Stimulated activated naive CD8-positive, alpha-beta T cell treated with anti-CD3 and anti-CD28 coated beads, Interleukin-15, Interleukin-2, amounts not matched to agents 100 ng/mL and 50 ng/mL, for 24 hours (primary cell): ENCODE data around the gene SEC24B.
"Not testable (repeated sequence)": the region's sequence is repeated elsewhere in the genome, so short reads cannot be mapped to it uniquely, and the experiment has no call there.

Experiments
- H3K27ac Mint-ChIP-seq: one replicate; pipeline ENCODE4 v1.8.0; 2021; ENCODE audit warnings: mild to moderate bottlenecking, mixed read lengths
- H3K27me3 Mint-ChIP-seq: one replicate; pipeline ENCODE4 v1.8.0; 2021; ENCODE audit warnings: mixed read lengths
- H3K36me3 Mint-ChIP-seq: one replicate; pipeline ENCODE4 v1.8.0; 2021; ENCODE audit warnings: low read depth, mixed read lengths
- H3K4me1 Mint-ChIP-seq: one replicate; pipeline ENCODE4 v1.8.0; 2021; ENCODE audit warnings: low read depth, mixed read lengths
- H3K4me3 Mint-ChIP-seq: one replicate; pipeline ENCODE4 v1.8.0; 2021; ENCODE audit warnings: mild to moderate bottlenecking, mixed read lengths
- H3K9me3 Mint-ChIP-seq: one replicate; pipeline ENCODE4 v1.8.0; 2021; ENCODE audit warnings: mixed read lengths

SEC24B gene

DNA sequence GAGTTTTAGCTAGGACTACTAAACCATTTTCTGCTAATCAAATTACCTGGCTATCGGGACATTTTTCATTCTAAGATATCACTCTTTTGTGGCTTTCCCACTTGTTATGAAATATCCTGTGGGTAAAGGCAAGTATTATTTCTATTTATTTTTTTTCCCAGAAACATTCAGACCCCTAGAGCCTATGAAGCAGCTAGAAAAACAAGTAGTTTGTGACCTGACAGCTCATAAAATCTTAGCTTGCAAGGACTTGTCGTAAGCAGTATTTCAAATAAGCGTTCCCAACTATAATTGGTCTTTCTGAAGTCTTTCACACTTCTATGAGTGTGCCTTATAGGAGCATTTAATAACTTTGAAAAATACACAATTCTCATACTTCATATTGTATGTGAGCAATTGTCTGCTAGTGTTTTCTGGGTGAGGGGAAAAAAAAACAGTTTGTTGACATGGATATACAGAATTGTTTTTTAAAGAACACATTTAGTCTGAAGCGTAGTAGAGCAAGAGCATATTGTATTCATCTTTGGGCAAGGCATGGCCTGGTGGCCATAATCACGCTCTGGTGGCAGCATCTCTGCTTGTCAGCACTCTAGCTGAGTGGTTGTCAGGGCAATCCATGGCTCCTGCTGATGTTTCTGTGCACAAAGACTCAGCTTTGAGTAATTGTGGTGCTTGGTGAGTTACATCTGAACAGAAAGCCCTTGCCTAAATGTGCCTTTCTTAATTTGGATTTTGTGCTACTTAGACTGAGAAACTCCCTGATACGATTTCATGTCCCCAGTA, 129.0 kb downstream of the SEC24B start:
- Mint-ChIP-seq H3K4me1 (peaks cover 67% of the 10 kb centered on the region), H3K27ac (peak overlapping the region; percentile 9), H3K36me3 (peaks cover 30% of the 10 kb centered on the region), H3K9me3 (no peaks in the 10 kb centered on the region), H3K27me3 (no peaks in the 10 kb centered on the region), H3K4me3 (peak overlapping the region; percentile 96)

DNA sequence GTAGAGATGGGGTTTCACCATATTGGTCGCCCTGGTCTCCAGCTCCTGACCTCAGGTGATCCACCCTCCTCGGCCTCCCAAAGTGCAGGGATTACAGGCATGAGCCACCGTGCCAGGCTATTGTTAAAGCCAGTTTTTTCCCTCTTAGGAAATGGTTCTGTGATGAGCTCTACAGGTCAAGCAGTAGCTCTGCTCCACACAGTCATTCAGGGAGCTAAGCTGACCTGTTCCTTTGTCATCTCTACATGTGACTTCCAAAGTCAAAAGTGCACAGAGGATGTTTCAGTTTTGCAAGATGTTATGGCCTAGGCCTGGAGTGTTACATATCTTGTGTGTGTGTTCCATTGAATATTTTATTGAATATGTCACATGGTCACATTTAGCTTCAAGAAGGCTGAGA, 137.9 kb downstream of the SEC24B start:
- H3K9me3 Mint-ChIP-seq = peaks cover 4% of the 10 kb centered on the region
- no peaks in the 10 kb centered on the region for H3K27me3 Mint-ChIP-seq
- H3K27ac Mint-ChIP-seq = no peak overlapping the region
- H3K36me3 Mint-ChIP-seq = peaks cover 40% of the 10 kb centered on the region
- peaks cover 70% of the 10 kb centered on the region for H3K4me1 Mint-ChIP-seq
- H3K4me3 Mint-ChIP-seq = no peak overlapping the region

DNA sequence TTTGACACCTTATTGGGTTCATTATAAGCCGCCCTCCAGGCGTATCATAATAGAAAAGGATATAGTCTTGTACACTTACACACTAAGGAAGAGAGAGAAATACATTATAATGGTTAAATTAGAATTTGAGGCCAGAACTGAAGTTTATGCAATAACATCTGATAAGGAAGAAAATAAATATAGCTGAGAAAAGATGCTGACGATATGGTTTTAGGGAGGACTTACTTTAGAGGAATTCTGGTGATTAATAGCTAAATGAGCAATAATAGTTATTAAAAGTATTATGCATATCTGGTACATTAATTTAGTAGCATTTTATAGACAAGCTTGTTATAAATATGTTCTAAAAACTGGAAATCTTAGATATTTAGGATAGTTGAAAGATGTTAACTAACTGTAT, 138.5 kb downstream of the SEC24B start:
- Mint-ChIP-seq H3K27me3 (no peaks in the 10 kb centered on the region), H3K27ac (no peak overlapping the region), H3K36me3 (peaks cover 40% of the 10 kb centered on the region), H3K9me3 (peaks cover 4% of the 10 kb centered on the region), H3K4me1 (peaks cover 71% of the 10 kb centered on the region), H3K4me3 (no peak overlapping the region)

DNA sequence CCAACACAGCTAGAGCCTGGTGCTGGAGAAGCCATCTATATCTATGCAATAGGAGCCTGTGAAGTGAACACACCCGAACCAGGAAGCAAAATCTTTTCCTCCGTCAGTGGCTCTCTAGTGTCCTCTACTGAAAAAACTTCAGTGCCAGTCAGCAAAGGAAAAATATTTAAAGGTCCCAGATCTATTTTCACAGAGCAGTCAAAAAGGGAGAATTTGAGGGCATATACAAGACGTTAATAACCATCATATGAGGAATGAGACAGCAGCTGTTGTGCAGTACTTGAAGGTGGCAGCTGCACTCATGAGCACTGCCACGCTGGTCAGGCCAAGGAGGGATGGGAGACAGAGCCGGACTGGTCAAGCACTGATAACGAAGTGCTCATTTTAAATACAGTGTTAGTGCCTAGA, 140.8 kb downstream of the SEC24B start:
- Mint-ChIP-seq H3K4me1 (peaks cover 75% of the 10 kb centered on the region), H3K27me3 (no peaks in the 10 kb centered on the region), H3K9me3 (peaks cover 4% of the 10 kb centered on the region), H3K36me3 (peaks cover 46% of the 10 kb centered on the region), H3K27ac (peak overlapping the region; percentile 29), H3K4me3 (peak overlapping the region; percentile 24)

DNA sequence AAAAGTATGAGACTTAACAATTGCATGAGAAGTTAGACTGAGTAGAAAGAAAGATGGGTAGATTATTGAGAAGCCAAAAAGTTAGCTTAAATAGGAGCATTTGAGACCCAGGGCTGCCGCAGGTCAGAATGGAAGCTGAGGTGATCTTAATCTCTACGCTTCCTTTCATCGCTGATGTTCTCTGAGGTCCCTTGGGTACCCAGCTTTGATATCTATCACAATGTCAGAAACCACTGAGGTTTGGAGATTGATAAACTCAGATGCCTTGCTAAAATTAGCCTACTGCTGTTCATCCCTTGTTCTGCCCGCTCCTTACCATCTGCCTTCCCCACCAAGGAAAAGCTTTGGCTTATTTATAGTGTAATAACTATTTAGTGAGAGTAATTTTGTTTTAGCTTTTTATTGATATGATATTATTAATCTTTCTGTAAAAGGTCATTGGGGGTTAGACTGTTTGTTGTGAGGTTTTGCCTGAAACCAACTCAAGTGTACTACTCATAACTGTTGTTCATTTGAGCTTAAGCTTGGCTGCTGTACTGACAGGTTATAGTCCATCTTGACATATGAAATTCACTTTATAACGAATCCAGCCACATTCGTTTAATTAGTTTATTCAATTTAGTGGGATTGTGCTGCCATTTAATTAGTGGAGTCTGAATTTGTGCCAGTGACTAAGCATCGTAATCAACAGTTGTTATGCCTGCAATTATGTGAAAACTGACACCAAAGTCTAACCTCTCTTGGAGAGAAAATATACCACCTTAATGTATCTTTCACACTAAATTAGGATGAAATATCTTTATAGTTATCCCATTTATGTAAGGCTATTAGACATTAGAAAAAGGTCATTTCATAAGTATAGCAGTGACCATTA, 141.6 kb downstream of the SEC24B start:
- Mint-ChIP-seq H3K36me3 (peaks cover 46% of the 10 kb centered on the region), H3K27ac (peak overlapping the region; percentile 29), H3K27me3 (no peaks in the 10 kb centered on the region), H3K4me3 (peak overlapping the region; percentile 24), H3K4me1 (peaks cover 70% of the 10 kb centered on the region), H3K9me3 (peaks cover 4% of the 10 kb centered on the region)

DNA sequence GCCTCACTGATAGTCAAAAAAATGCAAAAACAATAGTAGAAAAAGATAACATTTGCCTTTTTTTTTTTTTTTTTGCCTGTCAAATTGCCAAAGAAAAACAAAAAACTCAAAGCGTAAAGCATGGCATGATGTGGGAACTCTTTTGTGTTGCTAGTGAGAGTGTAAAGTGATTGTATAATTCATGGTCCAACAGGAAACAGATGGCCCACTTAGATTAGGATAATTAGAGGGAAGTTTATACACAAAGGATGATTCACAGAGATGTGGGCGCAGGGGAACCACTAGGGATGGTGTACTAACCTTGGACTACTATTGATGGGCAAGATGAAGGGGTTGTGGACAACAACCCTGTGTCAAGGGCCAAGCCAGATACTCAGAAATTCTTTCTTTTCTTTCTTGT, 142.8 kb downstream of the SEC24B start:
- Mint-ChIP-seq H3K4me1 (peaks cover 61% of the 10 kb centered on the region), H3K27me3 (no peaks in the 10 kb centered on the region), H3K36me3 (peaks cover 46% of the 10 kb centered on the region), H3K27ac (no peak overlapping the region), H3K9me3 (no peaks in the 10 kb centered on the region), H3K4me3 (no peak overlapping the region)

DNA sequence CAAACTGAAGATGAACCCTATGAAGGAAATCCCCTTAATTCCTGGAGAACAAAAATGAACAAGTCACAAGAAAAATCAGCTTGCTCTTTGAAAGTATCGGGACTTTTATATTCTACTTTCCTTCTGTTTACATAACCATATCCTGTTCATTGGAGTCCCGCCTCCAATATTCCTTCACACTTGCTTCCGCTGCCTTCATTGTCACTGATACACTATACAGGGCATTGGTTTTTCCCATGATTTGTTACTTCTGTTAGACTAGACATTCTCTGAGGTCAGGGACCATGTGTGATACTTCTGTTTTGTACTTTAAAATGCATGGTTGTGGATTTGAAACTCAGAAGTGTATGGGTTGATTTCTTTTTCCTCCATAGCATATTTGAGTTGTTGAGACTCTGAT, 145.2 kb downstream of the SEC24B start:
- peaks cover 57% of the 10 kb centered on the region for H3K4me1 Mint-ChIP-seq
- H3K9me3 Mint-ChIP-seq = no peaks in the 10 kb centered on the region
- peaks cover 44% of the 10 kb centered on the region for H3K36me3 Mint-ChIP-seq
- H3K4me3 Mint-ChIP-seq = no peak overlapping the region
- no peaks in the 10 kb centered on the region for H3K27me3 Mint-ChIP-seq
- H3K27ac Mint-ChIP-seq = no peak overlapping the region

DNA sequence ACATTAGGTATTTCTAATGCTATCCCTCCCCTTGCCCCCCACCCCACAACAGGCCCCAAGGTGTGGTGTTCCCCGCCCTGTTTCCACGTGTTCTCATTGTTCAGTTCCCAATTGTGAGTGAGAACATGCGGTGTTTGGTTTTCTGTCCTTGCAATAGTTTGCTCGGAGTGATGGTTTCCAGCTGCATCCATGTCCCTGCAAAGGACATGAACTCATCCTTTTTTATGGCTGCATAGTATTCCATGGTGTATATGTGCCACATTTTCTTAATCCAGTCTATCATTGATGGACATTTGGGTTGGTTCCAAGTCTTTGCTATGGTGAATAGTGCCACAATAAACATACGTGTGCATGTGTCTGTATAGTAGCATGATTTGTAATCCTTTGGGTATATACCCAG, 146.4 kb downstream of the SEC24B start:
- not testable (repeated sequence) for H3K27me3 Mint-ChIP-seq, H3K4me3 Mint-ChIP-seq, H3K27ac Mint-ChIP-seq, H3K9me3 Mint-ChIP-seq
- Mint-ChIP-seq H3K36me3 (peaks cover 44% of the 10 kb centered on the region), H3K4me1 (peaks cover 57% of the 10 kb centered on the region)

DNA sequence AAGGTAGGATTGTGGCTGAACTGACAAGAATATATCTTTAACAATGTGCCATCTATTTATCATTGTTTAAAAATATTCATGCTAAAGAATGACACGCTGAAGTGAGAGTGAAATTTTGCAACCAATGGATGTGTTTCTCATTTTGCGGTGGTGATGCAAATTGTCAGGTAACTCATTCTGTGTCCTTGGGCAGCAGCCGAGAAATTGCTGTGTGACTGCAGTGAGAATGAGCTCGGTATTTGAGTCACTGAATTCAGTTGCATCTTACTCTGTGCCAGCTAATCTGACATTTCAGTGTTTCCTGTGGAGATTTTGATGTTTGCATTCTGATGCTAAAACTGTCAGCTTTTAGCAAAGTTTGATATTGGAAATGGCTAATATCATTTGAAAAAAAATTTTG, 154.6 kb downstream of the SEC24B start:
- Mint-ChIP-seq H3K27me3 (no peaks in the 10 kb centered on the region), H3K4me1 (peaks cover 90% of the 10 kb centered on the region), H3K9me3 (no peaks in the 10 kb centered on the region), H3K36me3 (peaks cover 11% of the 10 kb centered on the region), H3K4me3 (peak overlapping the region; percentile 38), H3K27ac (peak overlapping the region; percentile 78)

DNA sequence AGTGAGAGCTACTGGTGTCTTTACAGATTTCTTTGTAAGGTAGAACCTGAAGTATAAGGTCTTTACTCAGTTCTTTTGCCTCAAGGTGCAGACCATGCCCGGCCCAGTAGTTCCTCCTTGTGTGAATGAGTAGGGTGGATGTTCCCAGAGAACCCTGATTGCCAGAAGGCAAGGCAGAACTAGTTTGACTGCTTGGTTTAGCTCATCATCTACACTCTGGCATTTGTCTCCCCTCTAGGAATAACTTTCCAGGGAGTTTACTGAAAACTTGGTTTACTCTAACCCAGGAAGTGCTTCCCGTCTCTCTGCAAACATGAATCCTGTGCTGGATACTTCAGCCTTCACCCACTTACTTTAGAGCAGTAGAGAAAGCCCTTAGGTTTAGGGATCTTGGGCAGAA, 155.5 kb downstream of the SEC24B start:
- H3K36me3 Mint-ChIP-seq = peaks cover 7% of the 10 kb centered on the region
- H3K4me1 Mint-ChIP-seq = peaks cover 89% of the 10 kb centered on the region
- H3K9me3 Mint-ChIP-seq = no peaks in the 10 kb centered on the region
- no peaks in the 10 kb centered on the region for H3K27me3 Mint-ChIP-seq
- H3K27ac Mint-ChIP-seq = peak overlapping the region; percentile 78
- H3K4me3 Mint-ChIP-seq = peak overlapping the region; percentile 38

DNA sequence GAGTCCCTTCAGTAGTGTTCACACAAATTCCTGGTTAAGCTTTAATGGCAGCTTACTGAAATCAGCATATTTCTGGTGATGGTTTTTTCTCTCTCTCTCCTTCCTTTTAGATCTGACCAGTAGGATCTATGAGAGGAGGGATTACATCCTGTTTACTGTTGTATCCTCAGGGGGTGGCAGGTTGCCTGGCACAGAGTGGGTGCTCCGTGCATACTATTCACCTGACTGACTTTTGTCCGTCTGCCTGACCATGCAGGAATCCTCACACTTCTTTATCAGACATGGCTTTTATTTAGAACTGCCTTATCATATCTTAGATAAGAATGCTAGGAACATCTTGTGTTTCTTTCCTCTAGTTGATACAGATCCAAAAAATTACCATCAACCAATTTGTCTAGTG, 156.0 kb downstream of the SEC24B start:
- no peaks in the 10 kb centered on the region for H3K9me3 Mint-ChIP-seq
- peaks cover 7% of the 10 kb centered on the region for H3K36me3 Mint-ChIP-seq
- peak overlapping the region; percentile 78 for H3K27ac Mint-ChIP-seq
- no peaks in the 10 kb centered on the region for H3K27me3 Mint-ChIP-seq
- peaks cover 86% of the 10 kb centered on the region for H3K4me1 Mint-ChIP-seq
- no peak overlapping the region for H3K4me3 Mint-ChIP-seq
